Activated T-helper 17 cell treated with anti-CD3 and anti-CD28 coated beads, Interleukin-2, amount 50 U/mL, for 72 hours (primary cell): ENCODE data around the gene LILRA6. TPM values are rescaled to one million over a fixed set of nuclear protein-coding genes. Genes with fewer than 3 reads are reported as not detected.
"Not testable (repeated sequence)": the region's sequence is repeated elsewhere in the genome, so short reads cannot be mapped to it uniquely, and the experiment has no call there.

Experiments
- ATAC-seq: fragments of 150-1000 bp; cut with Tn5 transposase; replicated peaks from 2 replicates; pipeline ENCODE4 v1.10.0; 2021; ENCODE audit warnings: mild to moderate bottlenecking, moderate library complexity
- H3K27ac Mint-ChIP-seq: one replicate; pipeline ENCODE4 v1.8.0; 2022; ENCODE audit warnings: mixed read lengths
- H3K27me3 Mint-ChIP-seq: one replicate; pipeline ENCODE4 v1.8.0; 2022; ENCODE audit warnings: mixed read lengths
- H3K36me3 Mint-ChIP-seq: one replicate; pipeline ENCODE4 v1.8.0; 2022; ENCODE audit warnings: low read depth, mild to moderate bottlenecking, mixed read lengths
- H3K4me1 Mint-ChIP-seq: one replicate; pipeline ENCODE4 v1.8.0; 2022; ENCODE audit warnings: mixed read lengths
- H3K4me3 Mint-ChIP-seq: one replicate; pipeline ENCODE4 v1.8.0; 2022; ENCODE audit warnings: mild to moderate bottlenecking, mixed read lengths
- H3K9me3 Mint-ChIP-seq: one replicate; pipeline ENCODE4 v1.8.0; 2022; ENCODE audit warnings: mixed read lengths
- total RNA-seq, 2 donors: library from RNA; stranded (reverse); gene quantifications; one replicate each; pipeline ENCODE4 v1.2.3, GENCODE V29; 2022

Gene LILRA6
- total RNA-seq, 2 donors from 2014 or later, result 0.19 to 0.39 TPM

GRCh38 chr19:54211235-54211634, 31.4 kb downstream of the LILRA6 start:
- H3K4me1 Mint-ChIP-seq, result peaks cover 31% of the 10 kb centered on the region
- H3K36me3 Mint-ChIP-seq, result peaks cover 63% of the 10 kb centered on the region
- no peaks in the 10 kb centered on the region for H3K9me3 Mint-ChIP-seq
- no peak for ATAC-seq
- H3K27me3 Mint-ChIP-seq, result no peaks in the 10 kb centered on the region
- H3K4me3 Mint-ChIP-seq, result peak overlapping the region; percentile 91
- peak overlapping the region; percentile 83 for H3K27ac Mint-ChIP-seq

GRCh38 chr19:54209811-54210494, 32.6 kb downstream of the LILRA6 start:
- peak overlapping the region; percentile 83 for H3K27ac Mint-ChIP-seq
- peak overlapping the region; percentile 91 for H3K4me3 Mint-ChIP-seq
- H3K27me3 Mint-ChIP-seq, result no peaks in the 10 kb centered on the region
- H3K36me3 Mint-ChIP-seq, result peaks cover 76% of the 10 kb centered on the region
- no peak for ATAC-seq
- H3K4me1 Mint-ChIP-seq, result peaks cover 38% of the 10 kb centered on the region
- no peaks in the 10 kb centered on the region for H3K9me3 Mint-ChIP-seq

DNA sequence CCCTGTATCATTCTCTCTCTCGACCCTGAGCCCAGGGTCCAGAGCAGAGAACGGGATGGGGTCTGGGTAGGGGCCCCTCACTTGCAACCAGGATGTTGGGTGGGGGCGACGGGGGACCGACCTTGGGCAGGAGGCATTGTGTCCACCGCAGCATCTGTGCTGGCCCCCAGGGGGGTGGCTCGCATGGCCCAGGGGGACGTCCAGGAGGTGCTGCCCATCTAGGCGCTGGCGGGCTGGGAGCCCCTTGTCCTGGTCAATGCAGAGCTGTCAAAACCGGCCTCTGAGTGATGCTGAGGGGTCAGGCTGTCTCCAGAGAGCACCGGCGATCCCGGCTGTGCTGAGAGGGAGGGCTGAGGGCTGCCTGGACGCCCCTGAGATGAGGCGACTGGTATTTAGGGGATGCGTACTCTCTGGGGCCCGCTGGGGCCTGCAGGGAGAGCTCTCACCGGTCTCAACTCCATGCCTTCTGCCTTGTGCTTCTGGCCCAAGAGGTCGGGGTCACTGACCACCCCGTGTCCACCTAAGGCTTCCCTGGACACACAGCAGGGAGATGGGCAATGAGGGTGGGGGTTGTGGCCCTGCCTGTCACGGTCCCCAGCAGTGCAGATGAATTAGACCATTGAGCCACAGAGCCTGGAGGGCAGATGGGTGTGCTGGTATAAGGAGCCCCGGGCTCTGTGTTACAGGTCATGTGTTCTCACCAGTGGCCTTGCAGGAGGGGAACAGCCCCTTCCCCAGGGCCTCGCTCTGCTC, 33.4 kb downstream of the LILRA6 start:
- ATAC-seq, result no peak
- peaks cover 83% of the 10 kb centered on the region for H3K36me3 Mint-ChIP-seq

GRCh38 chr19:54208784-54209057, 33.9 kb downstream of the LILRA6 start:
- Mint-ChIP-seq H3K4me3 (peak overlapping the region; percentile 91), H3K4me1 (peaks cover 41% of the 10 kb centered on the region), H3K27ac (peak overlapping the region; percentile 73)

More for the DNA sequence above, 33.4 kb downstream of the LILRA6 start:
- Mint-ChIP-seq H3K27ac (peak overlapping the region; percentile 83), H3K4me1 (peaks cover 41% of the 10 kb centered on the region), H3K9me3 (no peaks in the 10 kb centered on the region), H3K27me3 (no peaks in the 10 kb centered on the region), H3K4me3 (peak overlapping the region; percentile 91)

GRCh38 chr19:54207983-54208783, 34.4 kb downstream of the LILRA6 start:
- Mint-ChIP-seq H3K27ac (peak overlapping the region; percentile 73), H3K27me3 (no peaks in the 10 kb centered on the region), H3K4me3 (peak overlapping the region; percentile 91), H3K9me3 (no peaks in the 10 kb centered on the region), H3K4me1 (peaks cover 45% of the 10 kb centered on the region), H3K36me3 (peaks cover 91% of the 10 kb centered on the region)
- peak; percentile 5 for ATAC-seq

More at GRCh38 chr19:54208784-54209057, 33.9 kb downstream of the LILRA6 start:
- Mint-ChIP-seq H3K9me3 (no peaks in the 10 kb centered on the region), H3K27me3 (no peaks in the 10 kb centered on the region), H3K36me3 (peaks cover 88% of the 10 kb centered on the region)
- ATAC-seq, result no peak

GRCh38 chr19:54207676-54207982, 35.0 kb downstream of the LILRA6 start:
- Mint-ChIP-seq H3K27me3 (no peaks in the 10 kb centered on the region), H3K4me3 (peak overlapping the region; percentile 91), H3K27ac (peak overlapping the region; percentile 73), H3K36me3 (peaks cover 91% of the 10 kb centered on the region), H3K9me3 (no peaks in the 10 kb centered on the region), H3K4me1 (peaks cover 50% of the 10 kb centered on the region)
- ATAC-seq, result peak; percentile 23

DNA sequence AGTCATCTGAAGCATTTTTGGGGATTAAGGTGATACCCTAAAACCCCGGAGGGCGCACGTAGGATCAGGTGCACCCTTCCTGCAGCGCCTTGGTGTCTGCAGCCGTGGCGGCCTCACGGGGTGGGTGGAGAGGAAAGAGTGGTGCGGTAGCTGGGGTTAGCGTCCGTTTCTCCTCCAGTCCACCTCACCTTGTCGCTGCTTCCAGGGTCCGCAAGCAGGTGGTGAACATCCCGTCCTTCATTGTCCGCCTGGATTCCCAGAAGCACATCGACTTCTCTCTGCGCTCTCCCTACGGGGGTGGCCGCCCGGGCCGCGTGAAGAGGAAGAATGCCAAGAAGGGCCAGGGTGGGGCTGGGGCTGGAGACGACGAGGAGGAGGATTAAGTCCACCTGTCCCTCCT, 35.4 kb downstream of the LILRA6 start:
- Mint-ChIP-seq H3K36me3 (peaks cover 91% of the 10 kb centered on the region), H3K27ac (peak overlapping the region; percentile 73), H3K4me3 (peak overlapping the region; percentile 91), H3K4me1 (peaks cover 53% of the 10 kb centered on the region)
- H3K27me3 Mint-ChIP-seq, H3K9me3 Mint-ChIP-seq, ATAC-seq: not testable (repeated sequence)

GRCh38 chr19:54206831-54207177, 35.8 kb downstream of the LILRA6 start:
- Mint-ChIP-seq H3K36me3 (peaks cover 92% of the 10 kb centered on the region), H3K4me1 (peaks cover 53% of the 10 kb centered on the region), H3K27ac (peak overlapping the region; percentile 73), H3K9me3 (no peaks in the 10 kb centered on the region), H3K27me3 (no peaks in the 10 kb centered on the region), H3K4me3 (peak overlapping the region; percentile 91)
- no peak for ATAC-seq

DNA sequence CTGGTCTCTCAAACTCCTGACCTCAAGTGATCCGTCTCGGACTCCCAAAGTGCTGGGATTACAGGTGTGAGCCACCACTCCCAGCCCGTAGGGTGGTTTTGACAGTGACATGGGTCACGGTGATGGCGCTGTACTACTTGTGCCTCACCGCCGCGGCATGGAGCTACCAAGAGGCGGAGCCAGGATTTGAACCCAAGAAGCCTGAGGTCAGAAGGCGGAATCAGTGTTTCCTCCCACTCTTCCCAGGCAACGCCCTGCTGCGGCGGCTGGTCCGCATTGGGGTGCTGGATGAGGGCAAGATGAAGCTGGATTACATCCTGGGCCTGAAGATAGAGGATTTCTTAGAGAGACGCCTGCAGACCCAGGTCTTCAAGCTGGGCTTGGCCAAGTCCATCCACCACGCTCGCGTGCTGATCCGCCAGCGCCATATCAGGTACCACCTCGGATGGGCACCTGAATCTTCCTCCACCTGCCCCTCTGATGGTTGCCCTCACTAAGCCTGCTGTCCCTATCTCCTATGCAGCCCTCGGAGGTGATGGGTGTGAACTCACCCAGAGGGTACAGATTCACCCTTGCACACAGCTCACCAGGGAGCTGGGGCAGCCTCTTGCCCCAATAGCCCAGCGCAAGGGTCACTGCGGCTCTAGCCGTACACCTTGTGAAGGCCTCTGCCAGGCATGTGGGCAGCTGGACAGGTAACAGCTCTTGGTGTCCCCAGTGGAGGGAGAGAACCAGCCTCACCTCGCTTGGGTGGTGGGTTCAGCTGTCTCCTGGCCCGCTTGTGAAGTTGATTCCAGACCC, 36.4 kb downstream of the LILRA6 start:
- Mint-ChIP-seq H3K27ac (no peak overlapping the region), H3K4me1 (peaks cover 51% of the 10 kb centered on the region), H3K4me3 (peak overlapping the region; percentile 91), H3K27me3 (no peaks in the 10 kb centered on the region), H3K9me3 (no peaks in the 10 kb centered on the region), H3K36me3 (peaks cover 94% of the 10 kb centered on the region)
- ATAC-seq, result no peak

DNA sequence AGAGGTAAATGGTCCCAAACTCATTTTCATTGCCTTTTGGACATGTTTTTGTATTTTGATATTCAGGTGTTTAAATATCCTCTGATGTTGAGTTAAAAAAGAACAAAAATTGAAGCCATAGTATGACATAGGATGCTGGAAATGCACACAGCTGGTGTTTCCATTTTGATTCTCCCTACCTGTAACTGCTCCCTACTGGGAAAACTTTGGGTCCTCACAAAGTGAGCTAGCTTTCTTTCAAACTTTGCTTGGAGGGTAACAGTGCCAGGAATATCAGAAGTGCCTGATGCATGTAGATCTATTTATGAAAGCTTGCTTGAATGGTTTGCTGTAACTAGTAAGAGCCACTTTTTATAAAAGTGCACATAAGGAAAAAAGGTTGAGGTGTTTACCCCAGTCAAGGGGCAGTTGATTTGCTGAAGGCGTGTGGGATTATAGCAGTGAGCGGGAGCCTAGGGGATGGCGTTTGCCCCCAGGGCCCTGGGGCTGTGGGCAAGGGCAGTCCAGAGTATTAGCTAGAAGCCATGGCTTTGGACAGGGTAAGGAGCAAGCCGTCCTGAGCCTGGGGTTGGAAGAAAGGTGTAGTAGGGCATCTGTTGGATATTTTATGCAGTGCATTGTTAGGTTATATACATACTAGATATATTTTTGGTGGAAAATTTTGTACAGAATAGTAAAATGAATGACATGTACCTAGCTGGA, 37.7 kb downstream of the LILRA6 start:
- Mint-ChIP-seq H3K27ac (peak overlapping the region; percentile 51), H3K36me3 (peaks cover 90% of the 10 kb centered on the region), H3K9me3 (no peaks in the 10 kb centered on the region), H3K4me3 (peak overlapping the region; percentile 91), H3K4me1 (peaks cover 41% of the 10 kb centered on the region), H3K27me3 (no peaks in the 10 kb centered on the region)
- no peak for ATAC-seq

DNA sequence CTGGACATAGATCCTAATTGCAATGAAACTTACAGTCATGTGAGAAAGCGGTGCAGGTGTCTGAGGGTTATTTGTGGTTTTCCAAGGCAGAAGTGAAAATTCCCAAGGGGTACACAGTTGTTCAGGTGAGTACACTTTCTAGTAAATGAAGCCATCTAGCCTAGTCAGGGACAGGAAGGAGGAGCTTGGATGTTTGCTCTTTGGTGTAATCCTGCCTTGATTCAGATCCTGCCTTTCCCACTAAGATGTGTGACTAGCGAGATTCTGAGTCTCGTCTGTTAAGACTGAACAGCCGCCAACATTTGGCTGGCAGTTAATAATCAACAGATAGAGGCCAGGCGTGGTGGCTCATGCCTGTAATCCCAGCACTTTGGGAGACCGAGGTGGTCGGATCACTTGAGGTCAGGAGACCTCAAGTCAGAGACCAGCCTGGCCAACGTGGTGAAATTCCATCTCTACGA, 39.4 kb downstream of the LILRA6 start:
- no peaks in the 10 kb centered on the region for H3K27me3 Mint-ChIP-seq
- H3K4me3 Mint-ChIP-seq, result peak overlapping the region; percentile 91
- peaks cover 78% of the 10 kb centered on the region for H3K36me3 Mint-ChIP-seq
- peaks cover 33% of the 10 kb centered on the region for H3K4me1 Mint-ChIP-seq
- no peak for ATAC-seq
- peak overlapping the region; percentile 99 for H3K27ac Mint-ChIP-seq
- no peaks in the 10 kb centered on the region for H3K9me3 Mint-ChIP-seq

DNA sequence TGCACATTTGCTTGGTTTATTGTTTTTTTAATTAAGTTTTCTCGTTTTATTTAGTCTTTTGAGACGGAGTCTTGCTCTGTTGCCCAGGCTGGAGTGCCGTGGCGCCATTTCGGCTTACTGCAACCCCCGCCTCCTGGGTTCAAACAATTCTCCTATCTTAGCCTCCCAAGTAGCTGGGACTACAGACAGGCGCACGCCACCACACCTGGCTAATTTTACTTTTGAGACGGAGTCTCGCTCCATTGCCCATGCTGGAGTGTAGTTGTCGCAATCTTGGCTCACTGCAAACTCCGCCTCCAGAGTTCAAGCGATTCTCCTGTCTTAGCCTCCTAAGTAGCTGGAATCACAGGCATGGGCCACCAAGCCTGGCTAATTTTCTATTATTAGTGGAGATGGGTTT, 40.6 kb downstream of the LILRA6 start:
- Mint-ChIP-seq H3K4me3 (peak overlapping the region; percentile 91), H3K27ac (peak overlapping the region; percentile 99), H3K4me1 (peaks cover 22% of the 10 kb centered on the region), H3K36me3 (peaks cover 70% of the 10 kb centered on the region), H3K9me3 (no peaks in the 10 kb centered on the region), H3K27me3 (no peaks in the 10 kb centered on the region)
- ATAC-seq, result no peak

DNA sequence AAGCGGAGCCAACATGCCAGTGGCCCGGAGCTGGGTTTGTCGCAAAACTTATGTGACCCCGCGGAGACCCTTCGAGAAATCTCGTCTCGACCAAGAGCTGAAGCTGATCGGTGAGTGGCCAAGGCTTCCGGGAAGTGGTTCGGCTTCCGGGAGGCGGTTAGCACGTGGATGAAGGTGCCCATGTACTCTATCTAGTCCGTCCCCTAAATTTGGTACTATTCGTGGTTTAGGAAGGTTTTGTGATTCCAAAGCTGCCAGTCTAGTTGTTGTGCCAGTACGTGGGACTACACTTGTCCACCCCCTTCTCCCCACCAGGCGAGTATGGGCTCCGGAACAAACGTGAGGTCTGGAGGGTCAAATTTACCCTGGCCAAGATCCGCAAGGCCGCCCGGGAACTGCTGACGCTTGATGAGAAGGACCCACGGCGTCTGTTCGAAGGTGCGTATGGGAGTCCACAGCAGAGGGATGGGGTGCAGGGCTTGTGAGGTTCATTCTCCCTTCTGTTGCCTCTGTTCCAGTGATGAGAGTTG, 41.4 kb downstream of the LILRA6 start:
- Mint-ChIP-seq H3K4me3 (peak overlapping the region; percentile 91), H3K27ac (peak overlapping the region; percentile 99), H3K9me3 (no peaks in the 10 kb centered on the region), H3K4me1 (peaks cover 22% of the 10 kb centered on the region), H3K36me3 (peaks cover 64% of the 10 kb centered on the region), H3K27me3 (no peaks in the 10 kb centered on the region)
- no peak for ATAC-seq
